ENCODE measurements around the gene SLC16A7.

SLC16A7 gene

DNA sequence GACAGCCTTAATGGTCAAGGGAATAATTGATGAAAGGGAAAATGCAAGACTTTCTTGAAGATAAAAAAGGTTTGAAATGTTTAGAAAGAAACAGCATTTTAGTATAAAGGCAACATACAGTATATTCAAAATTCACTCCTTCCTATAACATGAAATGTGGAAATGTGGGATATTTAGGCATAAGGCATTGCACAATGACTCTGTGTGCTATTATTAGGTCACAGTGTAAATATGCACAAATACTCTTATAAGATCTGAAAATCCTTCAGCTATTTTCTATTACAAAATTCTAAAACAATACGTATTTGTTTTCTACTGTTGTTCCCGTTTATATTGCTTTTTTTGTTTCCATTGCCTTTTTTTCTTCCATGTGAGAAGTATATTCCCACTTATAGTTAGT, 127.7 kb downstream of the SLC16A7 start:
- TF ChIP-seq, protein P1, sequence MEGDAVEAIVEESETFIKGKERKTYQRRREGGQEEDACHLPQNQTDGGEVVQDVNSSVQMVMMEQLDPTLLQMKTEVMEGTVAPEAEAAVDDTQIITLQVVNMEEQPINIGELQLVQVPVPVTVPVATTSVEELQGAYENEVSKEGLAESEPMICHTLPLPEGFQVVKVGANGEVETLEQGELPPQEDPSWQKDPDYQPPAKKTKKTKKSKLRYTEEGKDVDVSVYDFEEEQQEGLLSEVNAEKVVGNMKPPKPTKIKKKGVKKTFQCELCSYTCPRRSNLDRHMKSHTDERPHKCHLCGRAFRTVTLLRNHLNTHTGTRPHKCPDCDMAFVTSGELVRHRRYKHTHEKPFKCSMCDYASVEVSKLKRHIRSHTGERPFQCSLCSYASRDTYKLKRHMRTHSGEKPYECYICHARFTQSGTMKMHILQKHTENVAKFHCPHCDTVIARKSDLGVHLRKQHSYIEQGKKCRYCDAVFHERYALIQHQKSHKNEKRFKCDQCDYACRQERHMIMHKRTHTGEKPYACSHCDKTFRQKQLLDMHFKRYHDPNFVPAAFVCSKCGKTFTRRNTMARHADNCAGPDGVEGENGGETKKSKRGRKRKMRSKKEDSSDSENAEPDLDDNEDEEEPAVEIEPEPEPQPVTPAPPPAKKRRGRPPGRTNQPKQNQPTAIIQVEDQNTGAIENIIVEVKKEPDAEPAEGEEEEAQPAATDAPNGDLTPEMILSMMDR (IDR thresholded peaks at IDR 0.05; ENCODE audit: low read depth, low read length, missing control alignments), result no peak
- no peak for DNase-seq (ENCODE audit: low read depth)
- no peak overlapping the region for H3K4me3 ChIP-seq (ENCODE audit: low read depth, low read length)

DNA sequence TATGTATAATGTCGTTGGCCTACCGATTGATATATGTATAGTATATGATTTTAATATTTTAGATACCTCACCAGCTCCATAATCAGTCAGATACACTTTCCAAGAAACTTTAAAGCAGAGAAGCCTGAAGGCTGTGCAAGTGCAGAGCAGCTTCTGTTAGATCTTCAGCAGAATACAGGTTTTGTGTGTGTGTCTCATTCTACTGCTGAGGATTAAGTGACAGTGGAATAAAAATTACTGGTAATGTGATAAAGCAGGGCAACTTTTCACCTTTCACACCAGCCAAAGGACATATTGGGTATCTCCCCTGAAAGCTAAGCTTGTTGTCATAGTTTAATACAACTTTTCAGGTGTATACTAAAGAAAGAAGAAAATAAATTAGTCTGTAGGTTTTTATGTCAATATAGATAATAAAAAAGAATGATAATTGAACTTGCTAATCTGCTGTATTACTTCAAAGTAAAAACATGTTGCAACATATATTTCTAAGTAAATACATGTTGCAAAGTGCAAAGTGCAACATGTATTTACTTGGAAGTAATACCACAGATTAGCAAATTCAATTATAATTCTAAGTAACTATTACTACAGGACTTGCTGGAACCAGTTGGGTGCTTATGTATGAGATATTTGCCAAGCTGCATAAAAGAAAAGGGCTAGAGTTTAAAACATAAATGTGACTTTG, 128.3 kb downstream of the SLC16A7 start:
- no peak overlapping the region for H3K4me3 ChIP-seq (ENCODE audit: low read depth, low read length)
- DNase-seq (ENCODE audit: low read depth), result no peak
- TF ChIP-seq, protein P1 (IDR thresholded peaks at IDR 0.05; ENCODE audit: low read depth, low read length, missing control alignments), result no peak

DNA sequence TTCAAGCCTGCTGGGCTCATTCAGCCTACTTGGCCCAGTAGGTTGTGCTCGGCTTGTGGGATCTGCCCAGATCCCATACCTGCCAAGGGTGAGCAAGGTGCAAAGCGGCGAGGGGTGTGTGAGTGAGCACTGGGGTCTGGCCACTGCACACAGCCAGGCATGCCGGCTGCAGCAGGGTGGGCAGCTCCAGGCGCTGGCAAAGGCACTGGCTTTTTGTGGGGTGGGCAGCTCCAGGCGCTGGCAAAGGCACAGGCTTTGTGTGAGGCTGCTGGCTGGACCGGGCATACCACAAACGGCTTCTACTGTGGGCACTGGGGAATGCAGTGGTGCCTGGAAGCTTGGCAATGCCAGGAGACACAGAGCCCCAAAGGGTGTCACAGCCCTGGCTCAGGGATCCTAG, 137.4 kb downstream of the SLC16A7 start:
- no peak overlapping the region for H3K4me3 ChIP-seq (ENCODE audit: low read depth, low read length)
- TF ChIP-seq, protein P1 (IDR thresholded peaks at IDR 0.05; ENCODE audit: low read depth, low read length, missing control alignments), result no peak
- DNase-seq (ENCODE audit: low read depth), result no peak

DNA sequence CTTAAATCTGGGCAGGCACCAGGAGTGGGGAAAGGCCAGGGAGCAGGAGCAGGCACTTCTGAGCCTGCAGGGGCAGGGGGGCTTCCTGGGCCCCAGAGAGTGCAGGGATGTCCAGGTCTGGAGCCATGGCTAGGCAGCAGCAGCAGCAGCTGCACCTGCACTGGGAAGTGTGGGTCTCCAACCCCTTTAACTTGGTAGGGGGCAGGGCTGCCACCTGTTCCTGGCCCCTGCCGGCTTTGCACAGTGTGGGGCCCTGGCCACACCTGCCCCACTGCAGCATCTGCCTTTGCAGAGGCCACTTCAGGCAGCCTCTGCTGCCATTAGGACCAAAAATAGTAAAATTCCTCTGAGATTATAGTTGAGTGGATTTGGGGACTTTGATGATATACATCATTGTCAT, 138.5 kb downstream of the SLC16A7 start:
- TF ChIP-seq, protein P1 (IDR thresholded peaks at IDR 0.05; ENCODE audit: low read depth, low read length, missing control alignments), result no peak
- H3K4me3 ChIP-seq (ENCODE audit: low read depth, low read length), result no peak overlapping the region
- no peak for DNase-seq (ENCODE audit: low read depth)

DNA sequence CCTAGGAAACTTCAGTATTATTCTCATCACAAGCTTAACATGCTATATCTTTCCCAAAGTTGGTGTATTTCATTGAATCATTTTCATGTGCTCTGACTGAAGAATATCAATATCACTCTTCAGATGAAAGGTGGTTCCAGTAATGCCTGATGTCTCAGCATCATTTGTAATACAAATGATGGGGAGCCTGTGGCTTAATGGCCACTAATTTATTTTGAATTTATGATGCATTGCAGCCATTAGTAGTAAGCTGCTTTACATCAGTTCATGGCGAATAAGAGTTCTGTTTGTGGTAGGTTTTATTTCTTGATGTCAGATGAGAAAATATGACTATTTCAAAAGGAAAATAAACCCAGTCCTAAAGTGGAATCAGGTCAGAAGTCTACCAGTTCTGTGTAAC, 139.4 kb downstream of the SLC16A7 start:
- no peak overlapping the region for H3K4me3 ChIP-seq (ENCODE audit: low read depth, low read length)
- no peak for DNase-seq (ENCODE audit: low read depth)
- TF ChIP-seq, protein P1 (IDR thresholded peaks at IDR 0.05; ENCODE audit: low read depth, low read length, missing control alignments), result no peak

DNA sequence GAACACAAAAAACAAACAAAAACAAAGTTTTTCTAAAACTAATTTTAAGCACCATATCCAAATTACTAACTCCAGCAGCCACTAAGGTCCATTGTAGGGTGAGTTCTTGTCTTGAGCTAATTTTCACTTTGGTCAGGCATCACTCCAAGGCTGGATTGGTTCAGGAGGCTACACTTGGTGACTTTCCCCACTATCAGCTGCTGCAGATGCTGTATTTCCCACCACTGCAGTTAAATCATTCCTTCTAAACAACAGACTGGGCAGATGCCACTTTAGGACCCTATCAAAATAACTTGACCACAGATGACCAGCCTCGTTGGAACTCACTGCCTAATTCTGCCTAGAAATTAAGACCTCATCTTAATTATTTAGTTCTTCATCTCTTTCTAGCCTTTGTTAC, 140.5 kb downstream of the SLC16A7 start:
- H3K4me3 ChIP-seq (ENCODE audit: low read depth, low read length), result no peak overlapping the region
- TF ChIP-seq, protein P1 (IDR thresholded peaks at IDR 0.05; ENCODE audit: low read depth, low read length, missing control alignments), result no peak
- DNase-seq (ENCODE audit: low read depth), result no peak

DNA sequence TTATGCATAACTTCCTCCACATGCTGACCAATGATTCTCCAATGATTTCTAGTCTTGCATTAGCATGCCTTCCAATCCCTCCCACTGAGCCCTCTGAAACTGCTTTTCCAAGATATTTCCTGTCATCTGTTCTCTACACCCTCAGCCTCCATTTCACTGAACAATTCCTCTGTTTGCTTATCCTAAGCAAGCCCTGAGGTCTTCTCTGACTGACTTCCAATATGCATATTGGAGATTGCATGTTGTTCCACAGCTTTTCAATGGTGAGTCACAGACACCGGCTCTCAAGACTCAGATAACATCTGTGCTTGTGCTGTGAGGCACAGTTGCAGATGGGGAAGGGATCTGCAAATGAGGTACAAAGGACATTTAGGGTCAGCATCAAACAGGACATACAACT, 141.0 kb downstream of the SLC16A7 start:
- DNase-seq (ENCODE audit: low read depth), result no peak
- no peak overlapping the region for H3K4me3 ChIP-seq (ENCODE audit: low read depth, low read length)

More for the DNA sequence above, 141.0 kb downstream of the SLC16A7 start:
- TF ChIP-seq, protein P1 (IDR thresholded peaks at IDR 0.05; ENCODE audit: low read depth, low read length, missing control alignments), result no peak

Measured in GM12864 (cell line).